ENCODE results near the gene ZNF17. TPM values are rescaled to one million over a fixed set of nuclear protein-coding genes. Genes with fewer than 3 reads are reported as not detected.

Gene ZNF17
- total and polyA plus RNA-seq, 2 of the 8 experiments (the other 6 are each of a cell fraction or from before 2014, with no cell fraction given) = 3.8 to 10.2 TPM

- POLR2A ChIA-PET (ENCODE audit: partially characterized antibody) = interaction anchor here (0.8 to 7.0 kb wide), 30 partner anchors 10 to 475 kb away, joined by 3 to 49 read pairs (median 4); partner anchors contain the start of genes TRAPPC2B, ZNF154, ZNF17 and ZNF419
- peak; percentile 96 for FAIRE-seq
- TF ChIP-seq TAF7 (optimal IDR thresholded peaks at IDR 0.05; ENCODE audit: borderline replicate concordance, low read depth, low read length) = no peak
- peak; percentile 82 for TF ChIP-seq MAX (IDR thresholded peaks at IDR 0.05)
- no peak for TF ChIP-seq BACH1 (IDR thresholded peaks at IDR 0.05; ENCODE audit: low read length)
- TF ChIP-seq RFX5 (IDR thresholded peaks at IDR 0.05; ENCODE audit: borderline replicate concordance, low read depth, low read length) = no peak
- TF ChIP-seq EZH2 (IDR thresholded peaks at IDR 0.05; ENCODE audit: low read depth, low read length, severe bottlenecking) = no peak
- TF ChIP-seq FOSL1 (IDR thresholded peaks at IDR 0.05; ENCODE audit: insufficient read depth, low read depth, low read length) = no peak
- TF ChIP-seq SP2 (IDR thresholded peaks at IDR 0.05; ENCODE audit: low read length) = no peak
- no peak for TF ChIP-seq CTBP2 (IDR thresholded peaks at IDR 0.05; ENCODE audit: borderline replicate concordance, insufficient read depth, insufficient read length, low read length)
- peak; percentile 71 for TF ChIP-seq CHD2 (IDR thresholded peaks at IDR 0.05; ENCODE audit: low read length)
- TF ChIP-seq YY1 (IDR thresholded peaks at IDR 0.05; ENCODE audit: low read depth, low read length) = peak; percentile 85; the same call in 1 of the 2 replicates
Observed at GRCh38 chr19:57435062-57435978, 24.4 kb downstream of the ZNF17 start, which contains the start of gene ZNF749. TSS of gene ZNF749 (plus strand) at chr19:57435325. CDS start at chr19:57435579, 254 bp downstream.

More at GRCh38 chr19:57435062-57435978, 24.4 kb downstream of the ZNF17 start, which contains the start of gene ZNF749:
- H2BK12ac ChIP-seq (ENCODE audit: low read depth, low read length) = peak within 1 kb of the TSS; percentile 13; the same call in 1 of the 2 replicates
- 2% methylated on average over 49 of the region's 61 CpGs; no CpG with 5 or more reads in 1 of the 2 experiments for WGBS, 2 experiments (ENCODE audit: extremely low coverage in 1 of 2, insufficient coverage in 1 of 2, insufficient read length in 1 of 2, insufficient replicate concordance in 2 of 2, low coverage in 1 of 2, low lambda C conversion rate in 2 of 2, missing lambda C conversion rate in 1 of 2)
- no peaks in the 10 kb centered on the region; a peak in 1 of 4 replicates for H3K9me3 ChIP-seq (ENCODE audit: insufficient read depth in 2 of 2, low read depth in 1 of 2, low read length in 1 of 2)
- no peak within 1 kb of the TSS for H2AK5ac ChIP-seq (ENCODE audit: low read depth, low read length)
- H3K4me1 ChIP-seq (replicated peaks in 1 of 4; ENCODE audit: control insufficient read depth in 3 of 4, insufficient read depth in 4 of 4, low read length in 3 of 4) = peaks cover 0 to 7% (median under 1%) of the 10 kb centered on the region in 4 experiments; a peak in 2 of 7 replicates
- peak within 1 kb of the TSS; percentile 8 for H4K91ac ChIP-seq (replicated peaks; ENCODE audit: insufficient read length, low read length)
- H3K18ac ChIP-seq (ENCODE audit: extremely low read depth, low read length) = peak within 1 kb of the TSS; percentile 93
- H3K4ac ChIP-seq (replicated peaks; ENCODE audit: insufficient read length, low read depth, low read length) = peak within 1 kb of the TSS; percentile 40
- H3K56ac ChIP-seq (replicated peaks; ENCODE audit: insufficient read length, low read depth, low read length) = peak within 1 kb of the TSS; percentile 67
- peaks cover 4% of the 10 kb centered on the region for H3K23me2 ChIP-seq (ENCODE audit: low read depth, low read length)
- H3K79me2 ChIP-seq (ENCODE audit: control insufficient read depth in 1 of 2, insufficient read depth in 2 of 2, low read length in 2 of 2) = peaks cover 20 to 46% of the 10 kb centered on the region in 2 experiments
- H3K9ac ChIP-seq (replicated peaks in 1 of 4; ENCODE audit: extremely low read depth in 1 of 4, low read depth in 3 of 4, low read length in 3 of 4) = peak within 1 kb of the TSS; percentile 79 to 94 (median 92)
- H3K23ac ChIP-seq (ENCODE audit: insufficient read length) = no peak within 1 kb of the TSS
- no peak within 1 kb of the TSS for H2BK120ac ChIP-seq (replicated peaks; ENCODE audit: low read depth, low read length)
- peaks cover 0 to 10% of the 10 kb centered on the region in 2 experiments for H4K20me1 ChIP-seq (replicated peaks in 1 of 2; ENCODE audit: control insufficient read depth in 1 of 2, insufficient read depth in 2 of 2, low read length in 2 of 2)
- no peak within 1 kb of the TSS for H2BK20ac ChIP-seq (ENCODE audit: low read length)
- H3K27ac ChIP-seq (ENCODE audit: low read depth, low read length) = peak within 1 kb of the TSS; percentile 88
- CTCF ChIA-PET (ENCODE audit: partially characterized antibody) = interaction anchor here (0.7 to 3.6 kb wide), 5 partner anchors 8 to 52 kb away, joined by 3 to 10 read pairs (median 3); partner anchors contain the start of genes ZNF419 and ZNF772
- peak within 1 kb of the TSS; percentile 88; the same call in 1 of the 2 replicates for H4K8ac ChIP-seq (ENCODE audit: extremely low read depth, insufficient read depth, low read length)
- H2BK15ac ChIP-seq (ENCODE audit: low read length) = 0 out of 2 replicates have a peak within 1 kb of the TSS, but pooled peaks have one; percentile 54
- H2BK5ac ChIP-seq (ENCODE audit: low read depth, low read length) = peak within 1 kb of the TSS; percentile 79
- H3K27me3 ChIP-seq (replicated peaks in 1 of 4; ENCODE audit: control insufficient read depth in 3 of 4, extremely low read depth in 1 of 4, insufficient read depth in 3 of 4, low read length in 3 of 4) = no peaks in the 10 kb centered on the region
- H2AFZ ChIP-seq (ENCODE audit: low read length) = peak within 1 kb of the TSS; percentile 52; the same call in 1 of the 2 replicates
- peak within 1 kb of the TSS; percentile 55 for H4K5ac ChIP-seq (ENCODE audit: insufficient read length, low read depth, low read length)
- peaks cover 0 to 5% (median 3%) of the 10 kb centered on the region in 4 experiments; a peak in 2 of 8 replicates for H3K36me3 ChIP-seq (ENCODE audit: control insufficient read depth in 2 of 4, insufficient read depth in 4 of 4, low read length in 3 of 4)
- peaks cover 17% of the 10 kb centered on the region for H3K79me1 ChIP-seq (ENCODE audit: low read depth, low read length)
- peak within 1 kb of the TSS; percentile 75 to 89 (median 81) for H3K4me3 ChIP-seq (ENCODE audit: extremely low read depth in 1 of 4, insufficient read depth in 2 of 4, low read depth in 3 of 4, low read length in 4 of 4)
- H3K14ac ChIP-seq (ENCODE audit: insufficient read length) = no peak within 1 kb of the TSS
- peak within 1 kb of the TSS; percentile 85 to 89 for H3K4me2 ChIP-seq (ENCODE audit: insufficient read depth in 1 of 2, low read depth in 2 of 2, low read length in 2 of 2)
- DNase-seq (ENCODE audit: low read depth in 1 of 2, low spot score in 2 of 2) = peak; percentile 95 to 97
